H1 (cell line): ENCODE data around the gene MAPK11.

Experiments
- CBX5 ChIP-seq: fragments of 300-800, 300-1000 bp; sonication (generic); IDR thresholded peaks from 2 replicates; pipeline ENCODE4 v1.7.1; 2016; ENCODE audit warnings: antibody characterized with exemption, low read length, low read depth
- CHD2 ChIP-seq: IDR thresholded peaks from 2 replicates; pipeline ENCODE4 v1.6.1; 2012; ENCODE audit warnings: low read length, improper control_type of control experiment
- EP300 ChIP-seq, 2 experiments: IDR thresholded peaks; 1 replicate in 1 of 2; 2 replicates in 1 of 2; pipeline ENCODE4 v1.6.1; 2011 to 2012; ENCODE audit warnings: low read depth in 2 of 2, low read length in 2 of 2, mild to moderate bottlenecking in 2 of 2, borderline replicate concordance in 1 of 2, inconsistent platforms in 1 of 2, moderate library complexity in 1 of 2
- EZH2 ChIP-seq: fragments of 200-600 bp; sonication (generic); IDR thresholded peaks from 2 replicates; pipeline ENCODE4 v1.7.1; 2012; ENCODE audit warnings: low read depth, mild to moderate bottlenecking, moderate library complexity, low read length, inconsistent platforms; ENCODE audit not compliant: severe bottlenecking
- GABPA ChIP-seq: IDR thresholded peaks from 2 replicates; pipeline ENCODE4 v1.6.1; 2011; ENCODE audit warnings: mild to moderate bottlenecking, low read length, moderate library complexity, borderline replicate concordance; ENCODE audit not compliant: insufficient read depth
- HDAC2 ChIP-seq, 2 experiments: fragments of 300-600 bp in 1 of 2; sonication (generic) in 1 of 2; IDR thresholded peaks; 2 replicates each; pipeline ENCODE4 v1.6.1; 2011 to 2012; ENCODE audit warnings: low read depth in 2 of 2, low read length in 2 of 2, mild to moderate bottlenecking in 2 of 2, moderate library complexity in 2 of 2, borderline replicate concordance in 1 of 2, inconsistent platforms in 1 of 2
- KDM5A ChIP-seq: fragments of 200-600 bp; IDR thresholded peaks from 2 replicates; pipeline ENCODE4 v1.7.1; 2012; ENCODE audit warnings: mild to moderate bottlenecking, low read length, inconsistent platforms, mixed read lengths
- NRF1 ChIP-seq: IDR thresholded peaks from 2 replicates; pipeline ENCODE4 v1.6.1; 2011; ENCODE audit warnings: mild to moderate bottlenecking, low read depth, low read length, improper control_type of control experiment
- POLR2A ChIP-seq, 2 experiments: IDR thresholded peaks; 1 replicate in 1 of 2; 2 replicates in 1 of 2; pipeline ENCODE4 v1.6.1; 2011; ENCODE audit warnings: low read depth in 2 of 2, low read length in 2 of 2, mild to moderate bottlenecking in 2 of 2; ENCODE audit errors: control extremely low read depth in 1 of 2
- SP2 ChIP-seq: IDR thresholded peaks from 2 replicates; pipeline ENCODE4 v1.6.1; 2012; ENCODE audit warnings: mild to moderate bottlenecking, low read length, inconsistent platforms
- ZNF274 ChIP-seq: IDR thresholded peaks from 2 replicates; pipeline ENCODE4 v1.7.0; 2012; ENCODE audit warnings: low read length, borderline replicate concordance; ENCODE audit errors: extremely low read depth
- TF ChIP-seq, protein P1 (sequence below), 3 experiments: IDR thresholded peaks; 1 replicate in 2 of 3; 2 replicates in 1 of 3; pipeline versions ENCODE4 v1.5.1 to v1.6.1; 2011; ENCODE audit warnings: low read length in 3 of 3, mild to moderate bottlenecking in 3 of 3, inconsistent platforms in 2 of 3, low read depth in 1 of 3, moderate library complexity in 1 of 3; ENCODE audit not compliant: insufficient read depth in 1 of 3; ENCODE audit errors: control extremely low read depth in 1 of 3

DNA sequence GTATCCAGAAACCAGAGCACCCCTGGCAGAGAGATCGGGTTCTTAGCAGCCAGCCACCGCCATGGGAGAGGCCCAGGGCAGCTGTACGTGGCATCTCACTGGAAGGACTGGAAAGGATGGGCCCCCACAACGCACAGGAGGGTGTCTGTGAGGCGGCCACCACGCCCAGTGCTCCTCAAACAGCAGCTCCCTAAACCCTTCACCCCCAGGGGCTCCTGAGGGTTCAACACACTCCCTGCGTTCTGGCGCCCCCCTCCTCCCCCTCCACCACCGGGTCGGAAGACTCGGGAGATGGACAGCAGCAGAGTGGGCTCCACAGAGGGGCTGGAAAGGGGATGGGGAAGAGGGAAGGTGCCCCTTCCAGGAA lies 9.8 kb downstream of the MAPK11 start:
- TF ChIP-seq SP2: no peak
- TF ChIP-seq, protein P1, sequence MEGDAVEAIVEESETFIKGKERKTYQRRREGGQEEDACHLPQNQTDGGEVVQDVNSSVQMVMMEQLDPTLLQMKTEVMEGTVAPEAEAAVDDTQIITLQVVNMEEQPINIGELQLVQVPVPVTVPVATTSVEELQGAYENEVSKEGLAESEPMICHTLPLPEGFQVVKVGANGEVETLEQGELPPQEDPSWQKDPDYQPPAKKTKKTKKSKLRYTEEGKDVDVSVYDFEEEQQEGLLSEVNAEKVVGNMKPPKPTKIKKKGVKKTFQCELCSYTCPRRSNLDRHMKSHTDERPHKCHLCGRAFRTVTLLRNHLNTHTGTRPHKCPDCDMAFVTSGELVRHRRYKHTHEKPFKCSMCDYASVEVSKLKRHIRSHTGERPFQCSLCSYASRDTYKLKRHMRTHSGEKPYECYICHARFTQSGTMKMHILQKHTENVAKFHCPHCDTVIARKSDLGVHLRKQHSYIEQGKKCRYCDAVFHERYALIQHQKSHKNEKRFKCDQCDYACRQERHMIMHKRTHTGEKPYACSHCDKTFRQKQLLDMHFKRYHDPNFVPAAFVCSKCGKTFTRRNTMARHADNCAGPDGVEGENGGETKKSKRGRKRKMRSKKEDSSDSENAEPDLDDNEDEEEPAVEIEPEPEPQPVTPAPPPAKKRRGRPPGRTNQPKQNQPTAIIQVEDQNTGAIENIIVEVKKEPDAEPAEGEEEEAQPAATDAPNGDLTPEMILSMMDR (IDR thresholded peaks at IDR 0.05; ENCODE audit: control extremely low read depth in 1 of 3, insufficient read depth in 1 of 3, low read depth in 1 of 3, low read length in 3 of 3): no peak
- TF ChIP-seq EZH2: no peak
- no peak for TF ChIP-seq CHD2
- TF ChIP-seq EP300 (IDR thresholded peaks at IDR 0.05; ENCODE audit: borderline replicate concordance in 1 of 2, low read depth in 2 of 2, low read length in 2 of 2): no peak
- no peak for TF ChIP-seq CBX5
- no peak for TF ChIP-seq KDM5A
- TF ChIP-seq GABPA: no peak
- TF ChIP-seq ZNF274: no peak
- 0 out of 3 replicates have a peak, but pooled peaks of 1 of the 2 experiments have one; percentile 6 for TF ChIP-seq POLR2A (IDR thresholded peaks at IDR 0.05; ENCODE audit: control extremely low read depth in 1 of 2, low read depth in 2 of 2, low read length in 2 of 2)
- TF ChIP-seq NRF1: no peak
- TF ChIP-seq HDAC2 (IDR thresholded peaks at IDR 0.05; ENCODE audit: borderline replicate concordance in 1 of 2, low read depth in 2 of 2, low read length in 2 of 2): no peak
